ENCODE measurements around the gene ESYT2.

The ESYT2 gene

GRCh38 chr7:158760445-158760764 lies 68.9 kb downstream of the ESYT2 start:
- no peak for FAIRE-seq

DNA sequence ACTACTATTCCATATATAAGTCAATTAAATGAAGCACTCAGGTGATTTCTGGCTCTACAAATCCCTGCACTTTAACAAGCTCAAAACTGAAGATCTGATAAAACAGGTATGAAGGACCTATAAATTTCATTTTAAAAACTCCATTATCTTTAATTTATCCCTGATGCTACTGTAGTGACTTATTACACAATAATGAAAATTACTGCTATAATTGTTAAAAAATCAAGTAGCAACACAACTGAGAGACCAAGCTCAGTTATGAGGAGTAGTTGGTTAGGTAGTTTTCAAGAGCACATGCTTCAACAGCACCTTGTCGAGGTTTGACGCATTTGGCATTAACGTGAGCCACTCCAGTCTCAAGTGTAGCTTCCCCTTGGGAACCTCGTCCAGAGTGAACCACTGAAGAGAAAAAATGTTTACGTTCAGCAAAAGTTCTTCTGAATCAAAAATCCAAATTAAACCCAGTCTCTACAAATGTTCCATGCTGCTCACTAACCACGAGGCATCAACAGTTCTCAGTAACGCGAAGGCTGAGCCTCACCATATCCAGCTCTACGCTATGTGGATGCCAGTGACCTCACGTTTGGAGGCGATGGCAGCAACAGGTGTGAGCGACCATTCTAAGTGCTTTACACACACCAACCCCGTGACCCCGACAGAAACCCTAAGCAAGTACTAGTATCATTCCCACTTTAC lies 69.4 kb downstream of the ESYT2 start:
- FAIRE-seq, result no peak

DNA sequence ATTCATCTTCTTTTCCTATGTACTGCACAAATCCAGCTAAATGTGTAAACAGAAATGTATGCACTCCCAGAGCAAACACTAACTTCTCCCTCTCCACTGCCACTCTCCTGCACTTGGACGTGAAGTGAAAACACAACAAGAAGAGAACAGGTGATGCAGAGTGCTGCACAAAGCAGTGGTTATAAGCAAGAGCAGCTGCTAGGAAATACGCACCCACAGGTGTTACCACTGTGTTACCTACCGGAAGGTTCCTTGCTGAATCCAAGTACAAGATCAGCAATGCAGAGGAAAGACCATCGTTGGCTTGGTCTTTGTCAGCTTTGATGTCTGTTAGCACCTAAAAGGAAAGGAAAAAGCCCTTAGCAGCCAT lies 70.1 kb downstream of the ESYT2 start:
- FAIRE-seq, result no peak

DNA sequence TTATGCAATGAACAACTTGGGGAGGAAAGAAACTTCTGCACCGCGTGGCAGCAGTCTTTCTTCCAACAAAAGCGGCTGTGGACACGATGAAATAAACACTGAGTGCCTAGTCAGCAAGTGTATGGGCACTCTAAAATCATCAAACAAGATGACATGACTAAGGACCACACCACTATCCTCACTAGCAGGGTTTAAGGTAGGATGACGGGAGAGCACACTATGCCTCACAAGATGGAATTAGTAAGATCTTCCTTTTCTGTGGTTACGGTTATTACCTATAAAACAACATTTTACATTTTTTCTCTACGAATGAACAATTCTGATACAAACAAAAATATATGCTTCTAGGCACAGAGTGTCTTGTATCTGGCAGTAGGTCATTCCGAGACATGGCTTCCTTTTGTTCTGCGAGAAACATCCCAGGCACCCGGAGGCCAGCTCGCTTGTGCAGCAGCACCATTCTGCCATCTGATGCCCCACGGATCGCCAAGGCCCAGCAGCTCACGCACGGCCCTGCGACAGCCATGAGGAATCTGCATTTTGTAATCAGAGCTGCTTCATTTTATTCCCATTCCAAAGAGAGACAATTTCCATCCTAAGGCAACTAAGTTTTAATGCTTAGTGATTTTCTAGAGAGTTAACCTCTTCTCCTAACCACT lies 70.6 kb downstream of the ESYT2 start:
- FAIRE-seq, result no peak

GRCh38 chr7:158757404-158757989 lies 71.8 kb downstream of the ESYT2 start:
- FAIRE-seq, result no peak

- no peak for FAIRE-seq
Observed at GRCh38 chr7:158754746-158755444, 74.4 kb downstream of the ESYT2 start.

DNA sequence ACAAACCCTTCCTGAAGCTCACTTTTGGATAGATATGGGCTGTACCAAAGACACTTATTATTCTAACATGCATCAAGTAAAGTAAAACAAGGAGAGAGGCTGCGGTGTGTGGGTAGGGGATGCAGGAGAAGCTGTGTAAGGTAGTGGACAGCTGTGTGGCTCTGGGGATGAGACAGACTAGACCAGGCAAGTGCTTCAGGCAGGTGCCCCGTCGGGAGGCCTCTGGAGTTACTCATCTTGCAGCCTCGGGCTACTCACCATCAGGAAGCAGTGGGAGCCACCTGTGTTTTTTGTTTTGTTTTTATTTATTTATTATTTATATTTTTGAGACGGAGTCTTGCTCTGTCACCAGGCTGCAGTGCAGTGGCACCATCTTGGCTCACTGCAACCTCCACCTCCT lies 75.4 kb downstream of the ESYT2 start:
- no peak for FAIRE-seq

DNA sequence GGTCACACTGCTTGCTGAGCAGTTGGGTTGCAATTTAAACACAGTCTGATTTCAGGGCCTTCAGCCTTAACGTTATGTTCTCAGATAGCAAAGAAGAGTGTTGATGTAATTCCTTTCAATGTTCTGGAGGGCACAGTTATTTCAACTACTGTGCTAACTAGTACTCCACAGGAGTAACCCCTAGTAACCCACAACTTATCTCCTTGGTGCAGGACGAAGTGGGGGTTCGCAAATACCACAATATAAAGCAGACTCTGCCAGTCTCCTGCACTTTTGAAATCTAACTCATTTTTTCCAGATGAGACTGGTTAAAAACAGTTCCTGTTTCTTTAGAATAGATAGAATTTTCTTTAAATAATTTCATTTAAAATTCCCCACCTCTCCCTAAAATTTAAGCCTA lies 77.6 kb downstream of the ESYT2 start:
- FAIRE-seq, result no peak

- FAIRE-seq, result no peak
Observed at GRCh38 chr7:158751199-158751598, 78.1 kb downstream of the ESYT2 start.

DNA sequence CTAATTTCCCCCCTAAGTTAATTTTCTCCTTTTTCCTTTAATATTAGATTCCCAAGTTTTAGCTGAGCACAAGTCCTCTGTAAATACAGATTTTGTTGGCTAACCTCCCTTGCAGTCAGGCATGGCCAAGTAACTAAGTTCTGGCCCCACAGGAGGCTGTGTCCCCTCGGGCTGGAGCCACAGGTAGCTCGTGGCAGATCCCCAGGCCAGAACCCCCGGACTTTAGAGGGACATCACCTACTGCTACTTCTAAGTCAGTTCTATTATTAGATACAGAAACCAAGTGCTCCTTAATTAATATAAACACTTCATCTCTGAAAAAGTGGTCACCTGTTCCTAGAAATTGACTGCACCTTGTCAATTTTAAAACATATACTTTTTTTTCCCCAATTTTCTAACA lies 78.6 kb downstream of the ESYT2 start:
- no peak for FAIRE-seq

GRCh38 chr7:158749396-158749795 lies 79.9 kb downstream of the ESYT2 start:
- no peak for FAIRE-seq

DNA sequence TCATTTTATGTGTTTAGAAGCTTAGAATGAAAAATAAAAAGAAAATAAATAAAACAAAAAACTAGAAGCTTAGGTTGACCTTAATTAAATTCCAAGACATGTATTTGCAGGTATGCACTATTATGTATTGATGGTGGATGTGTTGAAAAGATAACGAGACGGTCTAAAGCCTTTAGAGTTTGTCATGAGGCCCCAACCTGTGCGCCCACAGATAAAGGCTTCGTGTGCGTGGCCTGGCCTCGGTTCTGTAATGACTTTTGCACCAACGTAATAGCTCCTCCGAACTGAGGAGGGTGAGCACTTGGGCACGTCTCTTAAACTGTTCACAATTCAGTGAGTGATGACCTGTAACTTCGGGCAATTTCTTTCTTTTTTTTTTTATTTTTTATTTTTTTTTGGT lies 81.0 kb downstream of the ESYT2 start:
- FAIRE-seq, result no peak

GRCh38 chr7:158747408-158747807 lies 81.9 kb downstream of the ESYT2 start:
- FAIRE-seq, result no peak

DNA sequence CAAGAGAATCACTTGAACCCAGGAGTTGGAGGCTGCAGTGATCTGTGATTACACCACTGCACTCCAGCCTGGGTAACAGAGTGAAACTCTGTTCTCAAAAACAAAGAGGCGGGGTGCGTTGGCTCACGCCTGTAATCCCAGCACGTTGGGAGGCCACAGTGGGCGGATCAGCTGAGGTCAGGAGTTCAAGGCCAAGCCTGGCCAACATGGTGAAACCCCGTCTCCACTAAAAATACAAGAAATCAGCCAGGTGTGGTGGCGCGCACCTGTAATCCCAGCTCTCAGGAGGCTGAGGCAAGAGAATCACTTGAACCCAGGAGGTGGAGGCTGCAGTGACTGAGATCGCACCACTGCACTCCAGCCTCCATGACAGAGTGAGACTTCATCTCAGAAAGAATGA lies 82.4 kb downstream of the ESYT2 start:
- FAIRE-seq, result no peak

DNA sequence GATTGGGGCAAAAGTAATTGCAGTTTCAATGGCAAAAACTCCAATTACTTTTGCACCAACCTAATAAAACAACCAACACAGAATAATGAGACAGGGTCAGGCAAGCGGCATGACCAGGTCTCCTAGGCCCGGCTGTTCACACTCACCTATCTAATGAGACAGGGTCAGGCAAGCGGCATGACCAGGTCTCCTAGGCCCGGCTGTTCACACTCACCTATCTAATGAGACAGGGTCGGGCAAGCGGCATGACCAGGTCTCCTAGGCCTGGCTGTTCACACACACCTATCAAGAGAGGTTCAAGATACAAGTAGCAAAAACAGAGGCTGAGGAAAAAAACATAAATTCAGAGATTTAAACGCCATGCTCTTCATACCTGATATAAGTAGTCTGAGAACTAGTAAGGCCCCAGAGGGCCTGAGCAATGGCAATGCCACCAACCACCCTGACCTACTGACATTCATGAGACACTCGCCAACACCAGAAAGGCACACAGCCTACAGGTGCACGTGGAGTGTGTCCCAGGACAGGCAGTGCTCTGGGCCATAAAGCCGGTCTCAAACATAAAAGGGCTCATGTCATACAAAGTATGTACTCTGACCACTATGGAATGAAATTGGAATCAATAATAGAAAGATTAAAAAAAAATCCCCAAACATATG lies 84.1 kb downstream of the ESYT2 start:
- no peak for FAIRE-seq

GRCh38 chr7:158744070-158744469 lies 85.2 kb downstream of the ESYT2 start:
- FAIRE-seq, result no peak

GRCh38 chr7:158743219-158743618 lies 86.1 kb downstream of the ESYT2 start:
- FAIRE-seq, result no peak

- no peak for FAIRE-seq
Observed at GRCh38 chr7:158742065-158742821, 87.1 kb downstream of the ESYT2 start.

DNA sequence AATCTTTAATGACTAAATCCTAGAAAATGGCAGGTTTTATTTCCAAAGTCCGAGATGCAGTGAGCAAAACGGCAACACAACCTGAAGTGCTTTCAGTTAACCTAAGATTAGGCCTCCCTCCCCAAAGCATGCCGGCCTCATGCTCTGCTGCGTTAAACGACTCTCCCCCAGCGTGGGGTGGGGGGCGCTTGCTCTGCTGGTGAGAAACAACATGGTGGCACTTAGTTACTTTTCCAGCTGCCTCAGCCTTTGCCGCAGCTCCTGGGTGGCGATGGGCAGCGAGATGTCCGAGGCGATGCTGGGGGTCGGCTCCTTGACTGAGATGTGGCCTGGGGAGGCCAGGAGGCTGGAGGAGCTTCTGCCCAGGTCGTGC lies 88.0 kb downstream of the ESYT2 start:
- no peak for FAIRE-seq

GRCh38 chr7:158740657-158741293 lies 88.5 kb downstream of the ESYT2 start:
- no peak for FAIRE-seq

DNA sequence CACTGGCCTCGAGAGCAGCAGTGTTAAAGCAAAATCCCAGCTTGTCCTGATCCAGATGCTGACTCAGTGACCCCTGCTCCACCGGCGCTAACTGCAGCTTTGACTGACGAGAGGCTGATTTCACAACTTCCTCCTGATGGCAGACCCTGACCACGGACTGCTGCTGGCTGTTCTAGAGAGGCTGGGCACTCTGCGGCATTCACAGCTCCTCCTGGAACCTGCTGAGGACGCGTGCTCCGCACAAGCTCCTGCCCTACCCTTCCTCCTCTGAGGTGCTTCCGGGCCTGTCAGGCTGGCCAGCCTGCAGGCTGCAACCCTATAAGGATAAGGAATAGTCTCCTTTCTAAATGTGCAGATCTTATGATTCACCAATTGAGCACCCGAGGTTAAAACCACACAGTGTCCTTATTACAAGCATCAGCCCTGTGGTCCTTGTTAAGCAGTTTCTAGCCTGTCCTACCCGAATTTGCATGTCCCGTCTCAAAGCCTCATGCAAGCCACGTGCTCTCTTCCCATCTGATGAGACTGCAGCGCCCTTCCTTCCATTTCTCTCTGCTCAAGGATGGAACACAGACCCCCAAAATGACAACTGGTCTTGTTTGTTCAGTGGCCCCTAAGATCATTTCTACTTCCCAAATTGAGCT lies 89.2 kb downstream of the ESYT2 start:
- no peak for FAIRE-seq

GRCh38 chr7:158738841-158739240 lies 90.5 kb downstream of the ESYT2 start:
- no peak for FAIRE-seq

Data from islet of Langerhans (tissue), 1 donor.